OCI-LY3 (cell line): ENCODE data around the gene DDI1.

ENCODE experiments used
- H2AFZ ChIP-seq: fragments of 200-600, 300-600 bp; shearing (Covaris generic); 2 replicates; pipeline ENCODE4 v1.6.0; 2014; ENCODE audit warnings: antibody characterized with exemption, low read depth, low read length
- H3K27ac ChIP-seq: fragments of 200-600, 300-600 bp; sonication (generic); 2 replicates; pipeline ENCODE4 v1.5.1; 2014; ENCODE audit warnings: mild to moderate bottlenecking, low read length, moderate library complexity, mixed read lengths
- H3K27me3 ChIP-seq: fragments of 200-600, 300-600 bp; sonication (generic); 2 replicates; pipeline ENCODE4 v1.6.1; 2014; ENCODE audit warnings: low read depth, low read length, mixed read lengths
- H3K36me3 ChIP-seq: fragments of 200-600, 300-600 bp; sonication (generic); replicated peaks from 2 replicates; pipeline ENCODE3; 2014; ENCODE audit warnings: low read depth, low read length, mixed read lengths
- H3K4me1 ChIP-seq: fragments of 300-600, 200-600 bp; sonication (generic); 2 replicates; pipeline ENCODE4 v1.6.1; 2014; ENCODE audit warnings: low read length, mixed read lengths
- H3K4me2 ChIP-seq: fragments of 200-600, 300-600 bp; sonication (generic); 2 replicates; pipeline ENCODE4 v1.6.1; 2014; ENCODE audit warnings: low read length, mixed read lengths
- H3K4me3 ChIP-seq: fragments of 300-600, 200-600 bp; sonication (generic); 2 replicates; pipeline ENCODE4 v1.5.1; 2014; ENCODE audit warnings: antibody characterized with exemption, mild to moderate bottlenecking, low read length, moderate library complexity
- H3K79me2 ChIP-seq: fragments of 300-600, 200-600 bp; shearing (Covaris generic); 2 replicates; pipeline ENCODE4 v1.6.1; 2014; ENCODE audit warnings: mild to moderate bottlenecking, low read length, mixed read lengths
- H3K9ac ChIP-seq: fragments of 300-600, 200-600 bp; shearing (Covaris generic); 2 replicates; pipeline ENCODE4 v1.6.0; 2014; ENCODE audit warnings: mild to moderate bottlenecking, low read length, moderate library complexity
- H3K9me3 ChIP-seq: fragments of 200-600, 300-600 bp; shearing (Covaris generic); 2 replicates; pipeline ENCODE4 v1.6.1; 2014; ENCODE audit warnings: low read length, mixed read lengths; ENCODE audit not compliant: insufficient read depth
- H4K20me1 ChIP-seq: fragments of 200-600, 300-600 bp; sonication (generic); 2 replicates; pipeline ENCODE4 v1.6.1; 2016; ENCODE audit warnings: low read length, mixed read lengths; ENCODE audit not compliant: insufficient read depth
- EZH2phosphoT487 ChIP-seq: fragments of 200-600 bp; shearing (Covaris generic); IDR thresholded peaks from 2 replicates; pipeline ENCODE4 v1.6.1; 2018; ENCODE audit warnings: antibody characterized with exemption, mixed run types, low read depth
- TF ChIP-seq, protein P1 (sequence below): fragments of 200-600, 300-600 bp; sonication (generic); IDR thresholded peaks from 2 replicates; pipeline ENCODE4 v1.5.1; 2014; ENCODE audit warnings: antibody characterized with exemption, low read length, low read depth

Gene DDI1

DNA sequence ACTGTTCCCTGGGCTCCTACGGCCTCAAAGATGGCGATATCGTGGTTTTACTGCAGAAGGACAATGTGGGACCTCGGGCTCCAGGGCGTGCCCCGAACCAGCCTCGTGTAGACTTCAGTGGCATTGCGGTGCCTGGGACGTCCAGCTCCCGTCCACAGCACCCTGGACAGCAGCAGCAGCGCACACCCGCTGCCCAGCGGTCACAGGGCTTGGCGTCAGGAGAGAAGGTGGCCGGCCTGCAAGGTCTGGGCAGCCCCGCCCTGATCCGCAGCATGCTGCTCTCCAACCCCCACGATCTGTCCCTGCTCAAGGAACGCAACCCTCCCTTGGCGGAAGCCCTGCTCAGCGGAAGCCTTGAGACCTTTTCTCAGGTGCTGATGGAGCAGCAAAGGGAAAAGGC, 555 bp downstream of the DDI1 start:
- no peak overlapping the region for H3K4me3 ChIP-seq
- no peaks in the 10 kb centered on the region for H4K20me1 ChIP-seq
- no peak overlapping the region for H3K9ac ChIP-seq
- H3K9me3 ChIP-seq: no peaks in the 10 kb centered on the region
- no peak overlapping the region for H2AFZ ChIP-seq
- no peaks in the 10 kb centered on the region for H3K36me3 ChIP-seq
- H3K79me2 ChIP-seq: no peaks in the 10 kb centered on the region
- no peak overlapping the region for H3K27ac ChIP-seq
- no peak overlapping the region for H3K4me2 ChIP-seq
- H3K4me1 ChIP-seq: no peaks in the 10 kb centered on the region
- TF ChIP-seq EZH2phosphoT487: no peak
- TF ChIP-seq, protein P1, sequence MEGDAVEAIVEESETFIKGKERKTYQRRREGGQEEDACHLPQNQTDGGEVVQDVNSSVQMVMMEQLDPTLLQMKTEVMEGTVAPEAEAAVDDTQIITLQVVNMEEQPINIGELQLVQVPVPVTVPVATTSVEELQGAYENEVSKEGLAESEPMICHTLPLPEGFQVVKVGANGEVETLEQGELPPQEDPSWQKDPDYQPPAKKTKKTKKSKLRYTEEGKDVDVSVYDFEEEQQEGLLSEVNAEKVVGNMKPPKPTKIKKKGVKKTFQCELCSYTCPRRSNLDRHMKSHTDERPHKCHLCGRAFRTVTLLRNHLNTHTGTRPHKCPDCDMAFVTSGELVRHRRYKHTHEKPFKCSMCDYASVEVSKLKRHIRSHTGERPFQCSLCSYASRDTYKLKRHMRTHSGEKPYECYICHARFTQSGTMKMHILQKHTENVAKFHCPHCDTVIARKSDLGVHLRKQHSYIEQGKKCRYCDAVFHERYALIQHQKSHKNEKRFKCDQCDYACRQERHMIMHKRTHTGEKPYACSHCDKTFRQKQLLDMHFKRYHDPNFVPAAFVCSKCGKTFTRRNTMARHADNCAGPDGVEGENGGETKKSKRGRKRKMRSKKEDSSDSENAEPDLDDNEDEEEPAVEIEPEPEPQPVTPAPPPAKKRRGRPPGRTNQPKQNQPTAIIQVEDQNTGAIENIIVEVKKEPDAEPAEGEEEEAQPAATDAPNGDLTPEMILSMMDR: no peak
- no peaks in the 10 kb centered on the region for H3K27me3 ChIP-seq

DNA sequence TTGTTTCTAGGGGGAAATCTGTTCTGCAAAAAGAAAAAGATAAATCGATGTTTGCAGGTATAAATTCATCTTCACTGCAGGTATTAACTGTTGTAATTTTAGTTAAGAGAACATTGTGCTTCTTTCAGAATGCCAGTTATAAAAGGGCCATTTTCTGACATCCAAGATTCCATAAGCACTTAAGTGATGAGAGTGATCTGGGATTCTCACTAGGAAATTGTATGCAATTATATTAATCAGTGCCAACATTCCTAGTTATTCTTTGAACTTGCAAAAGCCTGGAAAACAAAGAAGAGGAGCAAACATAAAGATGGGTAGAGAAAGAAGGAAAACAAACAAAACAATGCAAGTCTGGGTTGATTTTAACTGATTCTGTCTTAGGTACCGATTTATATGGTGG, 5.4 kb downstream of the DDI1 start:
- Histone ChIP-seq H4K20me1 (no peaks in the 10 kb centered on the region), H3K27ac (no peak overlapping the region), H3K9ac (no peak overlapping the region), H3K4me2 (no peak overlapping the region), H3K9me3 (no peaks in the 10 kb centered on the region), H3K4me1 (no peaks in the 10 kb centered on the region), H3K4me3 (no peak overlapping the region), H3K36me3 (no peaks in the 10 kb centered on the region), H2AFZ (no peak overlapping the region), H3K79me2 (no peaks in the 10 kb centered on the region), H3K27me3 (no peaks in the 10 kb centered on the region)
- TF ChIP-seq EZH2phosphoT487: no peak
- TF ChIP-seq, protein P1: no peak

DNA sequence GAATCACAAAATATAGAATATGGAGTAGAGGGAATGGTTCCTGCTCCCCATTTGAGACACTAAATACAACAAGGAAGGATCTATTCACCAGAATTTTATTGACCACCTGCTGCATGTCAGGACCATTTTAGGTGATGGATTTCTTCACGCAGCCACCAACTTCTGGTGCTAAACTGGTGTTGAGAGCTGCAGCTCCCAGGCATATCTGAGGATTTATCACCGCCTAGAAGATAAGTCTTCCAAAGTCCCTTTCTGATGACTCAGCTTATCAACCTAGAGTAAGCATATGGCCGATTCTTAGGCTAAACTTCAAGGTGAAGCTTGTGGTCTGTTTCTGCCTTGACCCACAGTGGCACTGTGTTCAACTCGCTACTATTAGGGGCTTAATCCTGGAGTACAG, 6.7 kb downstream of the DDI1 start:
- H4K20me1 ChIP-seq: no peaks in the 10 kb centered on the region
- no peaks in the 10 kb centered on the region for H3K27me3 ChIP-seq
- H2AFZ ChIP-seq: no peak overlapping the region
- no peaks in the 10 kb centered on the region for H3K79me2 ChIP-seq
- no peak overlapping the region for H3K27ac ChIP-seq
- H3K4me3 ChIP-seq: no peak overlapping the region
- no peaks in the 10 kb centered on the region for H3K9me3 ChIP-seq
- TF ChIP-seq, protein P1: no peak
- no peak for TF ChIP-seq EZH2phosphoT487
- no peaks in the 10 kb centered on the region for H3K4me1 ChIP-seq
- no peak overlapping the region for H3K4me2 ChIP-seq
- no peak overlapping the region for H3K9ac ChIP-seq
- no peaks in the 10 kb centered on the region for H3K36me3 ChIP-seq

DNA sequence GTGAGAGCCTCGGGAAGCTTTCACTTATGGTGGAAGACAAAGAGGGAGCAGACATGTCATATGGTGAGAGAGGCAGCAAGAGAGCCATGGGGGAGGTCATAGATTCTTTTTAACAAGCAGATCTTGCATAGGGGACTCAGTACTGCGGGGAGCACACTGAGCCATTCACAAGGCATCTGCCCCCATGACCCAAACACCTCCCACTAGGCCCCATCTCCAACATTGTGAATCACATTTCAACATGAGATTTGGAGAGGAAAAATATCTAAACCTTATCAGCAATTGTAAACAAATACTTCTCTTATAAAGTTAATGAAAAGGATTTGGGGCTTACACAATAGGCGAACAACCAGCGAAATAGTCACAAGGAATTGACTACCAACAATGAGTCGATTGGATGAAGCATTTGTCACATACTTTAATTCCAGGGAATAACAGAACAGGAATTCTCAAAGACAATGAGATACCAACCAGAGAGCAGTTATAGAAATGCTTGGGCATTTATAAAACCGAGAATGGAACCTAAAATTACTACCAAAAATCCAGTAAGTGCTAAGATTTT, 7.3 kb downstream of the DDI1 start:
- Histone ChIP-seq H3K27ac (no peak overlapping the region), H3K79me2 (no peaks in the 10 kb centered on the region), H3K4me3 (no peak overlapping the region), H2AFZ (no peak overlapping the region), H3K4me2 (no peak overlapping the region), H3K36me3 (no peaks in the 10 kb centered on the region), H3K27me3 (no peaks in the 10 kb centered on the region), H3K9me3 (no peaks in the 10 kb centered on the region), H3K9ac (no peak overlapping the region), H4K20me1 (no peaks in the 10 kb centered on the region), H3K4me1 (no peaks in the 10 kb centered on the region)
- TF ChIP-seq, protein P1: no peak
- TF ChIP-seq EZH2phosphoT487: no peak
